LNCaP clone FGC (cell line): ENCODE data around the gene PLCXD3.

ENCODE experiments used
- DNase-seq: peaks from one replicate; pipeline ENCODE4 v3.0.0-alpha.2; 2011; ENCODE audit warnings: low read depth
- H3K4me3 ChIP-seq: 2 replicates; pipeline ENCODE4 v1.5.1; 2011; ENCODE audit warnings: mild to moderate bottlenecking, low read depth, low read length, control low read depth
- TF ChIP-seq, protein P1 (sequence below): IDR thresholded peaks from 2 replicates; pipeline ENCODE4 v1.5.1; 2012; ENCODE audit warnings: mild to moderate bottlenecking; ENCODE audit not compliant: control insufficient read depth, insufficient read depth; ENCODE audit errors: extremely low read depth

The PLCXD3 gene

DNA sequence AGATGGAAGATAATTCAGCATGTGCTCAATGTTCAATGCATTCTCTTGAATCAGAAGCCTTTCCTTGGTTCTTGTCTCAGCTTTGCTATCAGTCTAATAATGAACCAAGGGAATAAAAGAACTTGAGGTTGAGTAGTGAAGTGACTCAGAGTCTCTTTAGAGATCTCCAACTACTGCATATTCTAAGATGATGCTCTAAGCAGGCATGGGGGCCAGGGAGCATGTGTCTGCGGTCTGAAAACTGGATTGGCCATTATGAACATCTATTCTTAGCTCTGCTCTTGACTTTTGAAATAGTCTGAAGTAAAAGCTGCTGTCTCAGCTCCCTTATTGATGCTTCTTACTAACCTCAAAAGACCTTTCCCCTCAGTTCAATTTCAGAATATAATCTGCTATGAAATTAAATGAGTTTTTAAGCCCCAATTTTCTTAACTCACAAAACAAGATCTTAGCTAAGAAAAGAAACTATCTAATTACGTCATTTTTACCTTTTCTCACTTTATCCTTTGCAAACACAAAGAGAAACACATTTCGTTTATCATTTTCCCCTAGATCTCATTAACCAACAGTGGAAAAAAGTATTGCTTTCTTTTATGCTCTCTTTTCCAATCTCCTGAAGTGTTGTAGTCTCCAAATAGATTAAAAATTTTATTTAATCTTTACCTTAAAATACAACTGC lies 44.8 kb downstream of the PLCXD3 start:
- no peak for DNase-seq
- H3K4me3 ChIP-seq = no peak overlapping the region
- TF ChIP-seq, protein P1, sequence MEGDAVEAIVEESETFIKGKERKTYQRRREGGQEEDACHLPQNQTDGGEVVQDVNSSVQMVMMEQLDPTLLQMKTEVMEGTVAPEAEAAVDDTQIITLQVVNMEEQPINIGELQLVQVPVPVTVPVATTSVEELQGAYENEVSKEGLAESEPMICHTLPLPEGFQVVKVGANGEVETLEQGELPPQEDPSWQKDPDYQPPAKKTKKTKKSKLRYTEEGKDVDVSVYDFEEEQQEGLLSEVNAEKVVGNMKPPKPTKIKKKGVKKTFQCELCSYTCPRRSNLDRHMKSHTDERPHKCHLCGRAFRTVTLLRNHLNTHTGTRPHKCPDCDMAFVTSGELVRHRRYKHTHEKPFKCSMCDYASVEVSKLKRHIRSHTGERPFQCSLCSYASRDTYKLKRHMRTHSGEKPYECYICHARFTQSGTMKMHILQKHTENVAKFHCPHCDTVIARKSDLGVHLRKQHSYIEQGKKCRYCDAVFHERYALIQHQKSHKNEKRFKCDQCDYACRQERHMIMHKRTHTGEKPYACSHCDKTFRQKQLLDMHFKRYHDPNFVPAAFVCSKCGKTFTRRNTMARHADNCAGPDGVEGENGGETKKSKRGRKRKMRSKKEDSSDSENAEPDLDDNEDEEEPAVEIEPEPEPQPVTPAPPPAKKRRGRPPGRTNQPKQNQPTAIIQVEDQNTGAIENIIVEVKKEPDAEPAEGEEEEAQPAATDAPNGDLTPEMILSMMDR = no peak

DNA sequence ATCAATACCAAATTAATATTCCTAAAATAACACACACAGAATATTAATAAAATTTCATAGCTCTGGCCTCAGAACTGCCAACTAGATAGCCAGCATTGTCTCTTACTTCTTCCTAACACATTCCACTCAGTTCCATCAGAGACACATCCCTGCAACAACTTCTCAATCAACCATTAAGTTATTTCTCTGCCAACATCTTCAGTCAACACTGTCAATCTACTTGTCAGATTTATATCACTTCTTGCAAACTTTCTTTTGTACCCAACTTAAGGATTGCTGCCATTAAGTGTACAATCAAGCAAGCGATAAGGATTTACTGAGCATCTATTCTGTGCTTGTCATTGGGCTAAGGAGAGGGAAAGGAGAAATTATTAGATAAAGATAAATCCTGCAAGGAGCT lies 50.8 kb downstream of the PLCXD3 start:
- DNase-seq = no peak
- H3K4me3 ChIP-seq = no peak overlapping the region
- TF ChIP-seq, protein P1 = no peak

DNA sequence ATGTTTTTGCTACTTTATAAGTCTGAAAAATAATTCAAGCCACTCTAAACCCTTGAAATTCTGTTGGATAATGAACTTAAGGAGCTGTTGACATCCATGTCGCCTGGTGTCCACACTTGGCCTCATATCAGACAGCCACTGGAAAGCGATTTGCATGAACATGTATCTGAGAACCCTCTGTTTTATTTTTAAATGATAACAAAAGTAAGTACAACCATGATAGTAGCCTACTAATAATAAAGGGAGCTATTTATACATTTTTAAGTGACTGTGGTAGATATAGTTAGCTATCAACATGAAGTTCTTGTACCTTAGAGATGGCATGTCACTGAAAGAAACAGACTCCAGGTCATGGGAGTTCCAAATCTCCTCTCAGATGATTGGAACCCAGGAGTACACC lies 53.3 kb downstream of the PLCXD3 start:
- TF ChIP-seq, protein P1 = no peak
- DNase-seq = no peak
- H3K4me3 ChIP-seq = no peak overlapping the region

DNA sequence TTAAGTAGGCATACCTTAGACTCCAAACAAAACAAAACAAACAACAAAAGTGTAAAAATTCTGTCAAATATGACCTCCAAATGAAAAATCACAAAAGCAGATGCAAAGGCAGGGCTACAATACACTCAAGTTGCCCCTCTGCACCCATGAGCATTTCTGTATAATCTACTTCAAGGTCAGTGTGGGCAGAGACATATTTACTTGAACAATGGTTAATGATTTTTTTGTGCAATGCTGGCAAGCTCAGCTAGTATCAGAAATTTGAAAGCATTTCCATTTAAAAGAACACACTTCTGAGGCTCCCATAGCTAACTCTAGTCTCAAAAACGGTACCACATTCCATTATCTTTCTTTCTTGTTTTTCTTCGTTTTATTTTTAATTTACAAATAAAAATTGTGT lies 57.9 kb downstream of the PLCXD3 start:
- TF ChIP-seq, protein P1 = no peak
- H3K4me3 ChIP-seq = no peak overlapping the region
- DNase-seq = no peak

DNA sequence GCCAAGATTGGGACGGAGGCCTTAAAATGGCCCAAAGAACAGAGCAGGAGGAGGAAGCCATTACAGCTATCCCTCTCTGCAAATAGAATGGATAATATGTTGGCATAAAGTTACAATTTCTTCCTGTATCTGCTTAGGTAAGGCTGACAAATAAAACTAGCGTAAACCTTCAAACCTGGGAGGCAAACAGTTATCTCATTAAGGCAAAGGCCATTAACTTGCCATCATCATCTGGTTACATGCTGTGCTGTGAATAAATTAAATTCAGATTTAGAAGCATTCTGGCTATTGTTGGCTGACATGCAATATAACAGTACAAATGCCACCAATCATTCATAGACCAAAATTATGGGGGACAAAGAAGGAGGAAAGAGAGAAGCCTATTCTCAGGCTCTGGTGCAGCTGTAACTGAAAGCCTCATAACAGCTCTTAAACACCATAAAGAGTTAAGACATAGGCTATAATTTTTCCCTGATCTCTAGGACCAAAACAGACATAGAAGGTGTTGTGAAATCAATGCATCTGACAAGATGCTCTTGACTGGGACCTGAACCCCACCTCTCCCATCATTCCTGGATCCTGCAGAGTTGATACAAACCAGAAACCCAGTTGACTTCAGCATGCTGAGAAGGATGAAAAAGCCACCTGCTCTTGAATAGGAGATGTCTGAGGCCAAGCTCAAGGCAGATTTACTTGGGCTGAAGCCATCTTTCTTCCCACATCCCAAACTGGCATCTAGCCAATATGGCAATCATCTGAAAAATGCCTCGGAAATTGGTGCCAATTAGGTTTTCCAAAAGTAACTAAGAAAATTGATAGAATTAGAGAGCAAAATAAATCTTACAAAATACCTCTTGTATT lies 62.5 kb downstream of the PLCXD3 start:
- TF ChIP-seq, protein P1 = no peak
- no peak for DNase-seq
- H3K4me3 ChIP-seq = no peak overlapping the region

DNA sequence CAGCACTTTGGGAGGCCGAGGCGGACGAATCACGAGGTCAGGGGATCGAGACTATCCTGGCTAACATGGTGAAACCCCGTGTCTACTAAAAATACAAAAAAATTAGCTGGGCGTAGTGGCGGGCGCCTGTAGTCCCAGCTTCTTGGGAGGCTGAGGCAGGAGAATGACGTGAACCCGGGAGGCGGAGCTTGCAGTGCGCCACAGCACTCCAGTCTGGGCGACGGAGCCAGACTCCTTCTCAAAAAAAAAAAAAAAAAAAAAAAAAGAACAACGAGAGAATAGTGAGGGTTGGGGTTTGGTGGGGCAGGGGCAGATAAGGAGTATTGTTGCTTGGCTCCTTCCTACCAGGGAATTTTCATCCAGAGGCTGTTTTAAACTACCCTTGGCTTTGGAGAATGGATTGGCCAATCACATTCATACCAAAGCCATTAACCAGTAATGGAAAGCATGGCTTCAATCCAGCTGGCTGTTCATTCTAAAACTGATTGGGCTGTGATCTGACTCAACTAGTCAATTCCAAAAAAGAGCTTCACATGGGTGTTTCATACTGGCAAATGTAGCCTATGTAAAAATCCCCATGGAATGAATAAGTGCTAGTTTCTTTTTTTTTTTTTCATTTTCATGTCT lies 64.4 kb downstream of the PLCXD3 start:
- H3K4me3 ChIP-seq = no peak overlapping the region
- DNase-seq = no peak
- TF ChIP-seq, protein P1 = no peak
